Subcutaneous adipose tissue (tissue), 4 donors: ENCODE data around the gene GNA14. TPM values are rescaled to one million over a fixed set of nuclear protein-coding genes. Genes with fewer than 3 reads are reported as not detected.

Experiments
- CTCF ChIP-seq: fragments of 450-650 bp; IDR thresholded peaks from one replicate; pipeline ENCODE4 v1.5.1; 2016; ENCODE audit warnings: low read depth, mild to moderate bottlenecking, control low read depth, antibody characterized with exemption, moderate library complexity
- total RNA-seq, 4 donors: library from RNA; depleted of rRNA; stranded (reverse); fragments of >200 nt; gene quantifications; one replicate each; pipeline ENCODE4 v1.1.0, GENCODE V29; 2016

Gene GNA14
- total RNA-seq, 4 donors from 2014 or later: 0.98 to 6.4 (median 3.7) TPM

- TF ChIP-seq CTCF: no peak
Observed at GRCh38 chr9:77510666-77511065, 137.5 kb downstream of the GNA14 start.

- no peak for TF ChIP-seq CTCF
Observed at GRCh38 chr9:77508396-77508795, 139.7 kb downstream of the GNA14 start.

GRCh38 chr9:77507212-77507961 lies 140.7 kb downstream of the GNA14 start:
- TF ChIP-seq CTCF: no peak

- TF ChIP-seq CTCF: no peak
Observed at GRCh38 chr9:77505232-77505631, 142.9 kb downstream of the GNA14 start.

GRCh38 chr9:77502568-77502967 lies 145.6 kb downstream of the GNA14 start:
- TF ChIP-seq CTCF: no peak

- TF ChIP-seq CTCF: no peak
Observed at GRCh38 chr9:77498891-77499290, 149.2 kb downstream of the GNA14 start.

- no peak for TF ChIP-seq CTCF
Observed at GRCh38 chr9:77497322-77498198, 150.6 kb downstream of the GNA14 start.
